SK-N-SH treated with all-trans-retinoic acid at 6 μM for 48 hours (cell line): ENCODE data around the gene FAM117A.

Source experiments
- TCF4 ChIP-seq: fragments of 250-450 bp; sonication (Bioruptor Pico); IDR thresholded peaks from 2 replicates; pipeline ENCODE4 v1.8.0; 2021; ENCODE audit warnings: mild to moderate bottlenecking, moderate library complexity, borderline replicate concordance
- TOX ChIP-seq: fragments of 250-450 bp; sonication (Bioruptor Pico); IDR thresholded peaks from 2 replicates; pipeline ENCODE4 v1.8.0; 2021; ENCODE audit warnings: mild to moderate bottlenecking, moderate library complexity, borderline replicate concordance
- TF ChIP-seq, protein P1 (sequence below): fragments of 250-450 bp; sonication (Bioruptor Pico); IDR thresholded peaks from 2 replicates; pipeline ENCODE4 v1.8.0; 2020; ENCODE audit warnings: mild to moderate bottlenecking, moderate library complexity, borderline replicate concordance

DNA sequence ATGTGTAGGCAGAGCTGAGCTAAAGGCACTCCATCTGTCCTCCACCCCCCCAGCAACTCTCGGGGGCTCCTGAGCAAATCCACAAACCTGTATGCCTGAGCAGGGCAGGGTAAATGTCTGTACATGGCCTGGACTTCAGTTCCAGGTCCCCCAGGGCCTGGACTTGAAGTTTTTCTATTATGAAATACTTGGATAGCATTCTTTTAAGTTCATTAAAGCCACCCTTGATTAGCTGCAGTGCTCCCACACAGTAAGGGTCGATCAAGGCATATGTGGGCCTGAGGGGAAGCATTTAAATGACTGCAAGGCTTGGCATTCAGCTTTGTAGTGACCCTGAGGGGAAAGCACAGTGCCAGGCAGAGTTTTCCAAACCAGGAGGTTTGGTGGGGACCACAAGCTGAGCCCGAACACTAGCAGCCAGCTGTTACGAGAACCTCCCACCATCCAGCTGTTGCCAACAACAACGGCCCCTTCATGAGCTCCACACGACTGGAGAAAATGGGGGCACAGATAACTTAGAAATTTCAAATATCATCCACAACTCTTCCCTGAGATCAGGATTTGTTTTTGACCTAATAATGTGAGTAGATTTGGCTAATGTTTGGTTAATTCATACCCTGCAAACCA, 6.7 kb downstream of the FAM117A start:
- TF ChIP-seq, protein P1, sequence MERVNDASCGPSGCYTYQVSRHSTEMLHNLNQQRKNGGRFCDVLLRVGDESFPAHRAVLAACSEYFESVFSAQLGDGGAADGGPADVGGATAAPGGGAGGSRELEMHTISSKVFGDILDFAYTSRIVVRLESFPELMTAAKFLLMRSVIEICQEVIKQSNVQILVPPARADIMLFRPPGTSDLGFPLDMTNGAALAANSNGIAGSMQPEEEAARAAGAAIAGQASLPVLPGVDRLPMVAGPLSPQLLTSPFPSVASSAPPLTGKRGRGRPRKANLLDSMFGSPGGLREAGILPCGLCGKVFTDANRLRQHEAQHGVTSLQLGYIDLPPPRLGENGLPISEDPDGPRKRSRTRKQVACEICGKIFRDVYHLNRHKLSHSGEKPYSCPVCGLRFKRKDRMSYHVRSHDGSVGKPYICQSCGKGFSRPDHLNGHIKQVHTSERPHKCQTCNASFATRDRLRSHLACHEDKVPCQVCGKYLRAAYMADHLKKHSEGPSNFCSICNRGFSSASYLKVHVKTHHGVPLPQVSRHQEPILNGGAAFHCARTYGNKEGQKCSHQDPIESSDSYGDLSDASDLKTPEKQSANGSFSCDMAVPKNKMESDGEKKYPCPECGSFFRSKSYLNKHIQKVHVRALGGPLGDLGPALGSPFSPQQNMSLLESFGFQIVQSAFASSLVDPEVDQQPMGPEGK (CRISPR knock-in tag): no peak
- TF ChIP-seq TCF4 (CRISPR knock-in tag) (no peak), TOX (no peak)
